Stimulated activated CD8-positive, alpha-beta memory T cell treated with anti-CD3 and anti-CD28 coated beads, Interleukin-2, amount 100 ng/mL, for 48 hours (primary cell): ENCODE measurements around the gene GSE1.

Experiments
- DNase-seq, 2 donors: peaks; one replicate each; pipeline ENCODE4 v3.0.0-alpha.2; 2020; ENCODE audit warnings: low read depth in 2 of 2

Gene GSE1

GRCh38 chr16:85605051-85605911, 7.8 kb upstream of the GSE1 start:
- DNase-seq, result no peak

DNA sequence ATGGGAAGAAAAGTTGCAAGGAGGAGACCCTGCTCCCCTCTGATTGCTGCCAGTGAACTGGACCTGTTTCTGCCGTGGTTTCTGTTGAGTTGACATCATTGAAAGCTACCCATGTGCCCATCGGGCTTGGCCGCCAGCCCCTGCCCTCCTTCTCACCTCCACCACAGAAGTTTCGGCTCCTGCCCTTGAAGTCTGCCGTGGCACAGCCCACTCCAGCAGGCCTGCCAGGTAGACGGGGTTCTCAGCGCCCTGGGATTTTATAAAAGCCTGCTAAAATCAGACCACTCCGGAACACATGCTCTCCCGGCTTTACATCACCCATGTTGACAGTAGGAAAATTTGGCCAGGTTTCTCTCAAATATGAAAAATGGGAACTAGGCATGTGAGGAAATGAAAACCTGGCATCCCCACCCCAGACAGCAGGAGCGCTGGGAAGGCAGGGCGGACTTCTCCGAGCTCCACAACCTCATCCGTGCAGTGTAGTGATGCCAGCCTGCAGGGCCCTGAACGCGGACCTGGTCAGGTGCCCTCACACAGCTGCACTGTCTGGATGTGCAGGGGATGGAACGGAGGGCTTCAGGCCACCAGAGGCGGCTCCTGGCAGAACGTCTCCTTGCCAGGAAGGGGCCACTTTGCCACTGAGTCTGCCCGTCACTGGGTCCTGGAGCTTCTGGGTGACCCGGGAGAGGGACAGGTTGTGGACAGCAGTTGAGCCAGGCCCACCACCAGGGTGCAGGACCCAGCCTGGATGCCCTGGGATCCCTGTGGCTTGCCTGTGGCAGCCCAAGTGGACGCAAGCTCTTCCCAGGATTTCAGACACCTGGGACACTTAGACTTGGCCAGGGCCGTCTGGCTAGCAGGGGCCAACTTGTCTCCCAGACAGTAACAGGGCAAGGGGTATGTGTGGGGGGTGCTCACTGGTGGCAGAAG, 6.9 kb upstream of the GSE1 start:
- no peak for DNase-seq

DNA sequence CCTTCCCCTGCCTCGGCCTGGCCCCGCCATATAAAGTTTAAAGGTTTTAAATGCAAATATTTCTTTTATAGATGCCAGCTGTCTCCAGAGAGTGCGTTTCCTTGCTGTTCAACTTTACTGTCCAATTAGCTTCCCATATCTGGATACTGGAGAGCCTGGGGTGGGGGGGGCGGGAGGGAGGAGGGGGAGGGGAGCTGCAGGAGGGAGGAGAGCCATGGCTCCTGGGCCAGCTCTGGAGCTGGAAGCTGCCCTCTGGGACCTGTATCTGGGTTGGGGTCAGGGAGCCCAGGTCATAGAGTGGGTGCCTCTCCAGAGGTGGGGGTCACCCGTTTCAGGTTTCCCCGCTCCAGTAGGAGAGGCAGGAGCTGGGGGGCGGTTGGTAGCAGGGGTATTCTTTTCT, 6.2 kb upstream of the GSE1 start:
- DNase-seq, result no peak

DNA sequence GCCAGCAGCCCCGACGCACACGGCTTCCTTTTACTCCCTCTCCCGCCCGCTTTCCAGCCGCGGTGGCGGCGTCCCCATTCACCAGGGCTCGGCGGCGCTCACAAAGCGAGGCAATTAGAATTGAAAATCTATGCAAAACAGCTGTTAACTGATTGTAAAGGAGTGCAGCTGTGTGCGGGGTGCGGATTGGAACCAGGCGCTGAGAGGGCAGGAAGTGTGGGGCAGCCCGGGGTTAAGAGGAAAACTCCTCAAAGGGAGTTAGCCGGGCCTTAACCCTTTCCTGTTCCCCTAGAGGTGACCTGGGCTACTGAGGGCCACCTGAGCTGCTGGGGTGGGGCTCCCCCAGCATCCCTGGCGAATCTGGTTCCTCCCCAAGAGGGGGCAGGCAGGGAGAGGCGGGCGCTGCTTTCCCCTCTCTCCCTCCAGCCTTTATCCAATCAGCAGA, 5.8 kb upstream of the GSE1 start:
- DNase-seq, result no peak

DNA sequence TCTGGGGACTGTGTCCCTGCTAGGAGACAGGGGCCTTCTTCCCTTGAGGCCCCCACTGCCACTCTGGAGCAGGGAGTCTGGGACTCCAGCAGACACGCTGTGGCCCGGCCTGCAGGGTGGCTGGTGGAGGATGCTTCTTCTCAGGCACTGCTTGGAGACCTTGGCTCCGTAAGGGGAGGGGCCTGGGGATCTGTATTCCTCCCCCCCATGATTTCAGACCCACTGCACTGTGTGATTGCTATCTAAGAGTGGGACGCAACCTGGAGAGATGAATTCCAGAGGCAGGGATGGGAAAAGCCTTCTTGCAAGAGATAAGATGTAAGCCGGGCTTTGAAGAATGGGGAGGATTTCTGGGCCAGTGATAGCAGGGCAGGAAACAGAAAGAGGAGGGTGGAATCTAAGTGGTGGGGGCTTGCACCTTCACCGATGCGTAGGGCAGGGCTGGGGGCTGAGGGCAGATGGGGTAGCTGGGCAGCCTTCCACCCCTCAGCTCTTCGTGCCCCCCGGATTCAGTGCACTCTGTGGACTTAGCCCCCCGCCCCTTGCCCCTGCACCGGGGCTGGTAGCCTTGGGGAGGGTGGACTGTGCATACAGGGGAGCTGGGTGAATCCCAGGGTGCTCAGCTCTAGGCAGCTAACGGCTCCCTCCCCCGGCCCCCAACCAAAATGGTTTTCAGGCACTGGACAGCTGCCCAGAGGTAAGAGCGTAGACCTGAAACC, 5.2 kb upstream of the GSE1 start:
- no peak for DNase-seq

DNA sequence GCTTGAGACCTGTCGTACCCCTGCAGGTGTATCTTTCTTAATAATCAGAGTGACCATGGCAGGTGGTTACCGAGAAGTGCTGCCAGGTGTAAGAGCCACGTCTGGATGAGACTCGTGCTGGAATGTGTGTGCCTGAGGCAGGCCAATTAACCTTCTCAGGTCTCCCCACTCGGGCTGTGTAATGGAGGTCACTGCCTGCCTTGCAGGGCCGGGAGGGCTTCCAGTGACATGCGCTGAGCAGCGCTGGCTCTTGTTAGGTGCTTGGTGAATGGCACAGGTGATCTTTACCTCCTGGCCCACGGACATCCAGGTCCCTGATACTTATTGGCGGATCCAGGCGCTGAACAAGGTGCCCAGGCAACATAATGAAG, 4.6 kb upstream of the GSE1 start:
- DNase-seq, result no peak

DNA sequence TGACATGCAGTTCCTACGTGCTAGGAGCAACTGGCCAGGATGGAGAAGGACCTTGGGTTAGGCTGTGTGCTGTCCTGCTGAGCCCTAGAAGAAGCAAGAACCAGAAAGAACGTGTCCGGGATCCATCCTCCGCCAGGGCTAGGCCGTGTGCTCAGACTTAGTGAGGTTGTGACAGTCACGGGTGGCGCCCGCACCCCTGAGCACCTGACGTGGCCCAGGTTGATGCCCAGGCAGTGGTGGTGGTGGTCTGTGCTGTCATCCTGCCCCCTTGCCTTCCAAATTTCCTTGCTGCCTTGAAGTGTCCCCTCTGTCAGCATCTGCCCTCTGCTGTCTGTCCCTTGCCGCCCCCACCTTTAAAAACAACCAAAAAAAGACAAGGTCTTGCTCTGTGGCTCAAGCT, 4.2 kb upstream of the GSE1 start:
- DNase-seq, result no peak

- no peak for DNase-seq
Observed at GRCh38 chr16:85609539-85609938, 3.6 kb upstream of the GSE1 start.

GRCh38 chr16:85610059-85610445, 3.1 kb upstream of the GSE1 start:
- DNase-seq, result no peak

DNA sequence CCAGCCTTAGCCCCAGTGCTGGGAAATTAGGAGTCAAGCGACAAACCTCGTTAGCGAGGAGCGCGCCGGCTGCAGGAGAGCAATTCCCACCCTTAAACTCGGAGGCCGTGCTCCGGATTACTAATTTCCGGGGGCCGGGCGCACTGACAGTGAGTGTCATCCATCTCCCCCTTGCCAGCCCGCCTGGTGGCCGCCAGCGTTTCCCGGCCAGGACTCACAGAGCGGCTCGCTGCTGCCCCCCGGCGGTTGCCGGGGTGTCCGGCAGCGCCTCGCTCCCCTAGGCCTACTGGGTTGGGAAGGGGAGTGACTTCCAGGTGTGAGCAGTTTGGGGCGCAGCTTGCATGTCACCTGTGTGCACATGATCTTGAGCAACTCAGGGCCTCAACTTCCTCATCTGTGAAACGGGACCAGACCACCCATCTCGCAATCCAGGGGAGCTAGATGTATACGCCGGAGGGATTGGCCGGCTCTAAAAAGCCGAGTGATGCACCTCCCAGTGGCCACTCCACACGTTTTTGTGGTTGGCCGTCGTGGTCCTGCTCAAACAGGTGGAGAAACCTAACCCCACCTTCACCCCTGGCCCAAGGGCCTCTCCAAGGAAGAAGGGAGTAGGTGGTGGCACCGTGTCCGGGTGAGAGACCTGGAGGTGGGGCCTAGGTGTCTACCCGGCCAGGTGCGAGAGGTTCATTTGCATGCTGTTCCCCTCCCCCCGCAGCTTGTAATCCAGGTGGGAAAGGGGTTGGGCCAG, 2.5 kb upstream of the GSE1 start:
- peak; percentile 84 to 93 for DNase-seq

GRCh38 chr16:85611194-85611443, 2.0 kb upstream of the GSE1 start:
- no peak for DNase-seq

DNA sequence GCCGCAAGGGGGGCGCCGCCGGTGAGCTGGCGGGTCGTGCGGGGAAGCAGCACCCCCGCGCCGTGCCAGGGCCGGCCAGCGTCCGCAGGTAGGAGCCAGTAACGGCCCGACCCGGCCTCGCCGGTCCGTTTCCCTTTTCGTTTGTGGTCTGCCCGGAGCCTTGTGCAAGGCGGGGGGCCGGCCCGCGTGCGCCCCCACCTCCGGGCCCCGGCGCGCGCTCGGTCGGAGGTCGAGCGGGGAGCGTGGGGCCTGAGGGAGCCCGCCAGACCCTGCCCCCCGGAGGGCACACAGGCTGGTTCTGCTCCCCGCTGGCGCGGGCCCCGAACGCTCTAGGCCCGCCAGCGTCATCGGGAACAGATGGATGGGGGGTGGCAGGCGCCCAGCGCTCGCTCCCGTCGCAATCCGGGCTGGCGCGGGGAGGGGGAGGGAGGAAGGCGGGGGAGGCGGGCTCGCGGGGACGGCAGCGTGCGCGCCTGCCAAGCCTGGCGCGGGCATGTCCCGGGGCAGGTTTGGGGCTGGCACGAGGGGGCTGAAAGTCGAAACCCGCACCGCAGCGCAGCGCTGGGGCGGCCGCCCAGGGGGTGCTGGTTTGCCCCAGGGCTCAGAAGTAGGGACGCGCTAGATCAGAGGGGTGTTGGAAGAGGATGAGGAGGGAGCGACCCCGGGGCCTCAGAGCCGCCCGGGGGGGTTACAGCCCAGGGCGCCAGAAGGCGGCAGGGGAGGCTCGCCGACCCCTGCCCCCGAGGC, 1.5 kb upstream of the GSE1 start:
- peak in 1 of 2 donors; percentile 39 for DNase-seq

DNA sequence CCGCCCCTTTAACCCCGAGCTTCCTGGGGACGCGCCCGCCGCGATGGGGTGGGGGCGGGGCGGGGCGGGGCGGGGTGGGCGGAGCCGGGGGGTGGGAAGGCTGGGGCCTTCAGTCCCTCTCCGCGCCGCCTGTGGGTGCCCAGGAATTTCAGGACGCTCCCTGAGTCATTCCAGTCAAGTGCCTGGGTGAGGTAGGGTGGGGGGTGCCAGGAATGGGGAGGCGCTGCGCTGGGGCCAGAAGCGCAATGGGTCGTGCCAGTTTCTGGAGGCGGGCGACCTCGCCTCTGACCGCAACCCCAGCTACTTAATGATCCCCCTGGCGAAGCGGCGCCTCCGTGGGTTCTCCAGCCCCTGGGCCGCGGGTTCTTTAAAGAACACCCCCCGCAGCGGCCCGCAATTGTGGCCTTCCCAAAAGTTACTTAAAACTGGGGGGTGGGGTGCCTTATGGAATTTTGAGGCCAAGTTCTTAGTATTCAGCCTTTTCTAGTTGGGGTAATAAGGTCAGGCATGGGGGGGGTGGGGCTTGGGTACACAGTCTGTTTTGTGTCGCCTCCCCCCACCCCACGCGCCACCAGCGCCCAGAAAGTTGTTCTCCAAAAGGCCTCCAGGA, 826 bp upstream of the GSE1 start:
- no peak for DNase-seq

DNA sequence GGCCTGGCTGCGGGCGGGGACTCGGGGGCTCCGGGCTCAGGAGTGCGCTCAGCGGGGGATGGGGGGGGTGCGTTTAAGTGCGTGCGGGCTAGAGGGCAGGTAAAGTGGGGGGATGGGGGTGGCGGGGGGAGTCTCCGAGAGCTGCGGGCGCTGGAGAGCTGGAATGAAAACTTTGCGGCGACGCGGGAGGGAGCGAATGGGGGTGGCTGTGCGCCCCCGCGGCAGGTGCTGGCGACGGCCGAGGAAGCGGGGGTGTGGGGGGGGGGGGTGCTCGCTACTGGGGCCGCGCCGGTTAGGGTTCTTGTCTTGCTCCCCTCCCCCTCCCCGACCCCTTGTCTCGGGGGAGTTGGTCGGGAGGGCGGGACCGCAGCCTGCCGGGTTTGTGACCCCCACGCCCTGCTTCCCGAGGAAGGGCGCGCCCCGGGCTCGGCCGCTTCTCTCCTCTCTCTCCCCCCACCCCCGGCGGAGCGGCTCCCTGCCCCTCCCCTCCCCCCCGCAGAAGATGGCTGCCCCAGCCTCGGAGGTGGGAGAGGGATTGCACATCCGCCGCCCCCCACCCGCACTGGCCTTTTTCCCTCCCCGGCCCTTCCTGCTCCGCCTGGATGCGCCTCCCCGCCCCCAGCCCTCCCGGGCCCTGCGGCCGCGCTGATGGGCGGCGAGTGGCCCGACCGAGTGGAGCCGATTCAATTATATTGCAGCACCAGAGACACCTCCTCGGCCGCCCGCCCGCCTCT, 649 bp downstream of the GSE1 start:
- DNase-seq, result no peak

- DNase-seq, result no peak
Observed at GRCh38 chr16:85614338-85615013, 1.4 kb downstream of the GSE1 start.

DNA sequence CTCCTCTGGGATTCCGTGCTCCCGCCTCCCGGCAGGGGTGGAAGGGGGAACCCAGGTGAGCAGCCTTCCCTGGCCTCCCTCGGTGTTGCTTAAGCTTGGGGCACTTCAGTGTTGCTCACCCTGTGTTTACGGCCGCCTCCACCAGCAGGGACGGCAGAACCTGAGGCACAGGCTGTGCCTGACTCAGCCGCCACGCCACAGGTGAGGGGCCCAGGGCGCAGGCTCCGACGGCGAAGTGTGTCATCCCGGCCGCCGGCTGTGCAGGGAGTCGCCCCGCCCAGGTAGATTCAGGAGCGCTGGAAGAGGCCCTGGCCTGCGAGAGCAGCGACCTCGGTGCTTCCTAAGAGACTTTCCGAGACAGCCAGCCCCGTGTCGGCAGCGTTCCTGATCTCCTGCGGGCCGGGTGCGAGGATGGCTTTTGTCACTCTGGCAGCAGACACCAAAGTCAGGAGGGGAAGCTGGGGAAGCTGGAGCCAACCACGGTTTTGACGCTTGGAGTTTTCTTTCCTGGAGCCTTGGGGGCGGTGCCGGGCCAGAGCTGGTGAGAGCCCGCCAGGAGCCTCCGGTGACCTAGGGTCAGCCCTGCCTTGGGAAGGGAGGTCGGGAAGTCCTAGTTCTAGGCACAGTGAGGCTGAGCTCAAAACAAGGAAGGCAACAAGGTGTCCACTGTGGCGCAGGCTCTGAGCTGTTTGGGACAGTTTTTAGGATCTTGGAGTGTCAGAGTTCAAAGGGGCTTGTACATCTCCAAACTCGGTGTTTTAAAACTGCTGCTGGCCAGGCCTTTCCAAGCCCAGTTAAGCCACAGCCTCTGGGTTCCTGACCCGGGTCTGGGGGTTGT, 2.1 kb downstream of the GSE1 start:
- DNase-seq, result peak; percentile 64 to 68

GRCh38 chr16:85615852-85616606, 2.9 kb downstream of the GSE1 start:
- peak; percentile 73 to 79 for DNase-seq
